Epithelial cell of proximal tubule (primary cell): ENCODE measurements around the gene FOLR3. TPM values are rescaled to one million over a fixed set of nuclear protein-coding genes. Genes with fewer than 3 reads are reported as not detected.

Source experiments
- DNase-seq: peaks from one replicate; pipeline ENCODE4 v3.0.0-alpha.2; 2011; ENCODE audit warnings: low read depth
- H3K4me3 ChIP-seq: 2 replicates; pipeline ENCODE4 v1.5.1; 2011; ENCODE audit warnings: low read depth, mild to moderate bottlenecking, low read length
- total RNA-seq: library from RNA; depleted of rRNA; stranded (reverse); fragments of >200 nt; gene quantifications from 2 replicates; pipeline ENCODE4 v1.2.3, GENCODE V29; 2015
- TF ChIP-seq, protein P1 (sequence below): conservative IDR thresholded peaks from 2 replicates; pipeline ENCODE4 v1.5.1; 2012; ENCODE audit warnings: low read depth, mild to moderate bottlenecking, low read length

The FOLR3 gene
- total RNA-seq, 1 donor from 2014 or later: not detected

DNA sequence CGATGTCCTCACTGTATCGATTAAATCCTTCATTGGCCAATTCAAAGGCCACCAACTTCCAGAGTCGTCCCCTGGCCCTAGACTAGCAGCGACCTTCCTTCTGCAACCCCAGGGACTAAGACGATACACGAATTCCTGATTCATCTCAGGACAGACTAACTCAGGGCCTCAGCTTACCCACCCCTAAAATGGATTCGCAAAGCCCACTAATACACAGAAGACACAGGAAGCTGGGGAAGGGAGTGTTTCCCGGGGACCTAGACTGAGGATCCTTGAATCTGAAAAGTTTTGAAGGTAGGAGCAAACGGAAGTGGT is 32.9 kb upstream of the FOLR3 start:
- TF ChIP-seq, protein P1, sequence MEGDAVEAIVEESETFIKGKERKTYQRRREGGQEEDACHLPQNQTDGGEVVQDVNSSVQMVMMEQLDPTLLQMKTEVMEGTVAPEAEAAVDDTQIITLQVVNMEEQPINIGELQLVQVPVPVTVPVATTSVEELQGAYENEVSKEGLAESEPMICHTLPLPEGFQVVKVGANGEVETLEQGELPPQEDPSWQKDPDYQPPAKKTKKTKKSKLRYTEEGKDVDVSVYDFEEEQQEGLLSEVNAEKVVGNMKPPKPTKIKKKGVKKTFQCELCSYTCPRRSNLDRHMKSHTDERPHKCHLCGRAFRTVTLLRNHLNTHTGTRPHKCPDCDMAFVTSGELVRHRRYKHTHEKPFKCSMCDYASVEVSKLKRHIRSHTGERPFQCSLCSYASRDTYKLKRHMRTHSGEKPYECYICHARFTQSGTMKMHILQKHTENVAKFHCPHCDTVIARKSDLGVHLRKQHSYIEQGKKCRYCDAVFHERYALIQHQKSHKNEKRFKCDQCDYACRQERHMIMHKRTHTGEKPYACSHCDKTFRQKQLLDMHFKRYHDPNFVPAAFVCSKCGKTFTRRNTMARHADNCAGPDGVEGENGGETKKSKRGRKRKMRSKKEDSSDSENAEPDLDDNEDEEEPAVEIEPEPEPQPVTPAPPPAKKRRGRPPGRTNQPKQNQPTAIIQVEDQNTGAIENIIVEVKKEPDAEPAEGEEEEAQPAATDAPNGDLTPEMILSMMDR: no peak
- peak overlapping the region; percentile 97 for H3K4me3 ChIP-seq
- DNase-seq: no peak

DNA sequence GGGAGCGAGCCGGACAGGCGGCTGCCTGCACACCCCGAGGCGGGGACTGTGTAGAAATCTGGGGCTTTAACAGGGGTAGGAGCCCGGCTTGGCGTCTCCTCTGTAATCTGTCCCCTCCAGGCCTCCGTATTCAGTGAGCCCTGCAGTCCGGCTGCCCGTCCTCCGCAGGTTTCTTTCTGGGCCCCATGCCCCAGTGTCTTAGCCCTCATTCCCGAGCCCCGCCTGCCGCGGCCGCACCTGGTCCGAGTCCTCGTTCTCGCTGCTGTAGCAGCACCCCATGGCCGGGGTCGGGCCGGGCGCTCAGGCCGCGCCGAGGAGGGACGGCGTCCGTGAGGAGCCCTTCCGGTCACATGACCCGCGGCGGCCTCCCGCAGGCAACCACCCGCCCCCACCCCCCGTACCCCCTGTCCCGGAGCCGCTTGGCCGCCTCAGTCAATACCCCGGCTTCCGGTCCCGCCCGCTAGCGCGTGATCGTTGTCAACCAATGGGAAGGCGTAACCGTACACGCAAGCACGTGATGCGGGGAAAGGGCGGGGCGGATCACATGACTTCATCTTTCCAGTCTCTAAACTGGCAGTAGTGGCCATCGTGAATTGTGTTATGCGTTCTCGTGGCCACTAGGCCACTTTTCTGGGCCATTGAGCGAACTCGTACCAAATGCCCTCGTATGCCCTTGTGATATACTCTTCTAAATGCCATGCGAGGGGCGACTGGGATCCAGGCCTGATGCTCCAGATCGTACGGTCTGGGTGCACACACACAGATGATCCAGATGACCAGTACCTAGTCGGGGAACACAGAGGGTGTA is 32.4 kb upstream of the FOLR3 start, which contains the start of gene LAMTOR1:
Gene LAMTOR1, minus strand, starts transcription at position 352 of the 808 bp plus-strand sequence. Its CDS starts 73 bp downstream, at position 279.
- TF ChIP-seq, protein P1: peak; percentile 37
- peak within 1 kb of the TSS; percentile 97 for H3K4me3 ChIP-seq
- DNase-seq: peak; percentile 83

DNA sequence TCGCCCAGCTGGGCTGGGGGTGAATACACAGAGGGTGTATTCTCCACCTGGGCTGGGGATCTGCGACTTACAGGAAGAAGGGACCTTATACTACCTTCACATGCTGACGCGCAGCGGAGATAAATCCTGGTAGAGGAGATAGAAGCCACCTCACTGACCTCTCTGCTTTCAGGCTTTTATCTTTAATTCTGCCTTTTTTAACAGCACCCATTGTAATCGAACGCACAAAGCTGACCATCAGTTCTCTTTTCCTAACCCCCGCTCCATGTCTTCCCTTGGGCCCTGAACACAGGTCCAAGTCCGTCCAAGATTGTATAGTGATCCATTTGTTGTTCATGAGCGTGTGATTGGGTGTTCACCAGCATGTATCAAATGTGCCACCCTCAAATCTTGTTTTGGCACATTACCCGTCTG is 31.8 kb upstream of the FOLR3 start:
- peak overlapping the region; percentile 97 for H3K4me3 ChIP-seq
- no peak for DNase-seq
- TF ChIP-seq, protein P1: no peak

DNA sequence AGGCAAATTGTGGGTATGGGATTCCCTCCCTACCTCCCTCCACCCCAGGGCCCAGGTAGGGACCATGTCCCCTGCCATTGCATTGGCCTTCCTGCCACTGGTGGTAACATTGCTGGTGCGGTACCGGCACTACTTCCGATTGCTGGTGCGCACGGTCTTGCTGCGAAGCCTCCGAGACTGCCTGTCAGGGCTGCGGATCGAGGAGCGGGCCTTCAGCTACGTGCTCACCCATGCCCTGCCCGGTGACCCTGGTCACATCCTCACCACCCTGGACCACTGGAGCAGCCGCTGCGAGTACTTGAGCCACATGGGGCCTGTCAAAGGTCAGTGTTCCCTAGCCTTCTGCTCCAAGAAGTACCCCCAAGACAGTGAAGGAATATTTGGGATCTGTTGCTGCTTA is 29.6 kb upstream of the FOLR3 start, which contains the start of gene TOMT:
Gene TOMT, plus strand, starts transcription at position 37 of the 400 bp plus-strand sequence. Its CDS starts 28 bp downstream, at position 65.
- DNase-seq: no peak
- TF ChIP-seq, protein P1: no peak
- H3K4me3 ChIP-seq: no peak within 1 kb of the TSS

DNA sequence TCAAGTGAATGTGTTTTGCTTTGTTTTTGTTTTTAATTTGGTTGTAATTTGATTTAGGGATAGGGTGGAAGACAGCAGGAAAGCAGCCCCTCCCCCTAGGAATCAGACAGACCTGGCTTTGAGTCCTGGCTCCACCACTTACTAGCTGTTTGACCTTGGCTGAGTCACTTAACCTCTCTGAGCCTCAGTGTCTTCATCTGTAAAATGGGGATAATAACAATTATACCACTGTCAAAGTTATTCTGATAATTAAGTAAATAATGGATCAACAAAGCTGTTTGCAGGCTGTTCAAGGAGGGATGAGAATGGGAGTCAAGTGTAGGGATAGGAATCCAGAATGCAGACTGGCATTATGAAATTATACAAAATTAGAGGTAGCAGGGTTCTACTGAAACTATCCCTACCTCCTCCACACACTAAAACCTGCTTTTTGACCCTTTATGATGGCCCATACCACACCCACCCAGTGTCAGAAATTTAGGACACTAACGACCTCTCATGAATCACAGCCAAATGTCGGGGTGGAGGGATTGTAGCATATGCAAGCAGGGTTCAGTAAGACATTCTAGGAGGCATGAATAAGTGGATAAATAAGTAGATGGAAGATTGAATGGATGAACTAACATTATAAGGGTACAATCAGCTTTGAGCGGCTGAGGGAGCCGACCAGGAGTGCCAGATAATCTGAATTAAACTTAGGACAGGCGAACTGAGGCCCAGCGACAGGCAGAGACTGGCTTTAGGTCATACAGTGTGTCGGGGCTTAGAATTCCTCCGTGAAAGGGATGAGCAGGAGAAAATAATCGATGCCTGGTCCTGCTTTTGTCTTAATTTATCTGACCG is 24.0 kb upstream of the FOLR3 start:
- TF ChIP-seq, protein P1: no peak
- H3K4me3 ChIP-seq: peak overlapping the region; percentile 76
- no peak for DNase-seq

DNA sequence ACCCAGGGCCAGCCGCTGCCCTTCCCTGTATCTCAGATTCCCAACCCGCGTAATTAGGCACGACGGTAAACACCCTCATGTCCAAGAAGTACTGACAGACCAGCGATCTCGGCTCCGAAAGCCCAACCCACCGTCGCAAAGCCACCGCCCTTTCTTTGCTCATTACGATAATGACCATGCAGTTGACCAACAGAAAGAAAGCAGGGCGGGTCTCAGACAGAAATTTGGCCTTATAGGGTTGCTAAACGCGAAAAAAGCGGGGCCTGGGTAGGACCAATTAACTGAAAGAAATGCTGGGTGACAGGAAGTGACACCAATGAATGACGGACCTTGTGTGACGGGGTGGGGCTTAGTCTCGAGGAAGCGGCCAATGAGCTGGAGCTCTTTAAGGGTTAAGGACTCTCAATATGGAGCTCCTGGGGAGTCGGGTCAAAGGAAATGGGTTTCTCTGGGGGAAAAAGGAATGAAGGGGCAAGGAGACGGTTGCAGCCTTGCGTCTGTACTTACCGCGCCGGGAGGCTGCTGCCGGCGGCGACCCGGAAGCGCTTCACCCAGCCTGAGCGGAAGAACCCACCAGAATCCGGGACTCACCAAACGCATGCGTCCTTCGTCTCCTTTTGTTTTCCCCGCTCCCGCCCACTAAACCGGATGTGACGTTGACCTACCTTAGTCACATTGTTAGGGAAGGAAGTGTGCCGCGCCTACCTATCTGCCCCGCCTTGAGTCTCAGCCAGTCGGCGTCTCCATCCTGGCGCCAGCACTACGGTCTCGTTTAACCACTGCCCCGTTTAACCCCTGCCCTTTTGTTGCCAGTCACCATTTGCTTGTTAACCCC is 23.2 kb upstream of the FOLR3 start, which contains the start of gene ANAPC15:
Gene ANAPC15, minus strand, starts transcription at position 553 of the 835 bp plus-strand sequence. CDS start 1,419 bp downstream, outside the sequence.
- DNase-seq: peak; percentile 99
- H3K4me3 ChIP-seq: peak within 1 kb of the TSS; percentile 76
- TF ChIP-seq, protein P1: no peak
